Lung microvascular endothelial cell (primary cell): Measurements from ENCODE around the gene TSPEAR. TPM values are rescaled to one million over a fixed set of nuclear protein-coding genes. Genes with fewer than 3 reads are reported as not detected.
"Not testable (repeated sequence)": the region's sequence is repeated elsewhere in the genome, so short reads cannot be mapped to it uniquely, and the experiment has no call there.

ENCODE experiments used
- DNase-seq, 2 donors: peaks; one replicate each; pipeline versions ENCODE4 v3.0.0 to v3.0.0-alpha.2; 2010; ENCODE audit warnings: low read depth in 2 of 2
- total RNA-seq: library from RNA; depleted of rRNA; stranded (reverse); fragments of >200 nt; gene quantifications from 2 replicates; pipeline ENCODE4 v1.2.1, GENCODE V29; 2014

The TSPEAR gene
- total RNA-seq, 1 donor from 2014 or later = under 0.01 TPM

GRCh38 chr21:44636209-44637017 is 75.0 kb downstream of the TSPEAR start:
- no peak for DNase-seq

- DNase-seq = no peak
Observed at GRCh38 chr21:44632067-44632466, 79.3 kb downstream of the TSPEAR start.

- DNase-seq = no peak
Observed at GRCh38 chr21:44630440-44630839, 80.9 kb downstream of the TSPEAR start.

GRCh38 chr21:44628707-44629391 is 82.5 kb downstream of the TSPEAR start:
- no peak for DNase-seq

- not testable (repeated sequence) for DNase-seq
Observed at GRCh38 chr21:44627831-44628233, 83.5 kb downstream of the TSPEAR start.

- not testable (repeated sequence) for DNase-seq
Observed at GRCh38 chr21:44627181-44627822, 84.1 kb downstream of the TSPEAR start.

GRCh38 chr21:44626673-44627143 is 84.7 kb downstream of the TSPEAR start, which contains the start of gene KRTAP10-9:
Gene KRTAP10-9, plus strand, starts transcription at chr21:44627093. Its CDS starts 79 bp downstream, at chr21:44627172.
- DNase-seq = no peak

- no peak for DNase-seq
Observed at GRCh38 chr21:44626262-44626661, 85.1 kb downstream of the TSPEAR start.

GRCh38 chr21:44625756-44626155 is 85.6 kb downstream of the TSPEAR start:
- no peak for DNase-seq

- no peak for DNase-seq
Observed at GRCh38 chr21:44623575-44623974, 87.8 kb downstream of the TSPEAR start.

- no peak for DNase-seq
Observed at GRCh38 chr21:44619886-44620285, 91.5 kb downstream of the TSPEAR start.

- peak in 1 of 2 donors; percentile 13 for DNase-seq
Observed at GRCh38 chr21:44618909-44619308, 92.5 kb downstream of the TSPEAR start.

- peak; percentile 47 to 57 for DNase-seq
Observed at GRCh38 chr21:44618504-44618903, 92.9 kb downstream of the TSPEAR start.

GRCh38 chr21:44617071-44617501 is 94.3 kb downstream of the TSPEAR start:
- DNase-seq = no peak

GRCh38 chr21:44616591-44616926 is 94.8 kb downstream of the TSPEAR start:
- no peak for DNase-seq

- no peak for DNase-seq
Observed at GRCh38 chr21:44615911-44616590, 95.3 kb downstream of the TSPEAR start.

- DNase-seq = no peak
Observed at GRCh38 chr21:44615466-44615865, 95.9 kb downstream of the TSPEAR start.

- DNase-seq = no peak
Observed at GRCh38 chr21:44614961-44615391, 96.4 kb downstream of the TSPEAR start.

- no peak for DNase-seq
Observed at GRCh38 chr21:44614161-44614631, 97.2 kb downstream of the TSPEAR start.

GRCh38 chr21:44613386-44614155 is 97.8 kb downstream of the TSPEAR start:
- DNase-seq = no peak
